DND-41 (cell line): ENCODE measurements around the gene LRRC8E.

Experiments used
- EZH2 ChIP-seq: IDR thresholded peaks from 3 replicates; pipeline ENCODE4 v1.6.1; 2012; ENCODE audit warnings: borderline replicate concordance, low read depth, mild to moderate bottlenecking, moderate library complexity, low read length, inconsistent platforms; ENCODE audit not compliant: severe bottlenecking
- TF ChIP-seq, protein P1 (sequence below): IDR thresholded peaks from 2 replicates; pipeline ENCODE4 v1.5.1; 2012; ENCODE audit warnings: borderline replicate concordance, low read length, moderate library complexity, mild to moderate bottlenecking; ENCODE audit not compliant: poor library complexity, severe bottlenecking; ENCODE audit errors: extremely low read depth

DNA sequence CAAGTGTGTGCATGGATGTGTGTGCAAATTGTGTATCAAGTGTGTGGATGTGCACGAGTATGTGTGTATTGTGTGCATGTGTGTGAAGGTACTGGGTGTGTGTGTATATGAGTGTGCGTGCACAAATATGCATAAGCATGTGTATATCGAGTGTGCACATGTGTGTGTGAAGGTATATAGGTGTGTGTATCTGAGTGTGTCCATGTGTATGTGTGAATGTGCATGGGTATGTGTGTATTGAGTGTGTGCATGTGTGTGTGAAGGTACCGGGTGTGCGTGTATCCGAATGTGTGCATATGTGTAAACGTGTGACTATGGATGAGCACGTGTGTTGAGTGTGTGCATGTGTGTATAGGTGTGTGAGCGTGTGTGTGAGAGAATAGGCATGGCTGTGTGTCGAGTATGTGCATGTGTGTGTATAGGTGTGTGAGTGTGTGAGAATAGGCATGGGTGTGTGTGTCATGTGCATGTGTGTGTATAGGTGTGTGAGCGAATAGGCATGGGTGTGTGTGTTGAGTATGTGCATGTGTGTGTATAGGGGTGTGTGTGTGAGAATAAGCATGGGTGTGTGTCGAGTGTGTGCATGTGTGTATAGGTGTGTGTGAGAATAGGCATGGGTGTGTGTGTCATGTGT, 45.5 kb upstream of the LRRC8E start:
- TF ChIP-seq, protein P1, sequence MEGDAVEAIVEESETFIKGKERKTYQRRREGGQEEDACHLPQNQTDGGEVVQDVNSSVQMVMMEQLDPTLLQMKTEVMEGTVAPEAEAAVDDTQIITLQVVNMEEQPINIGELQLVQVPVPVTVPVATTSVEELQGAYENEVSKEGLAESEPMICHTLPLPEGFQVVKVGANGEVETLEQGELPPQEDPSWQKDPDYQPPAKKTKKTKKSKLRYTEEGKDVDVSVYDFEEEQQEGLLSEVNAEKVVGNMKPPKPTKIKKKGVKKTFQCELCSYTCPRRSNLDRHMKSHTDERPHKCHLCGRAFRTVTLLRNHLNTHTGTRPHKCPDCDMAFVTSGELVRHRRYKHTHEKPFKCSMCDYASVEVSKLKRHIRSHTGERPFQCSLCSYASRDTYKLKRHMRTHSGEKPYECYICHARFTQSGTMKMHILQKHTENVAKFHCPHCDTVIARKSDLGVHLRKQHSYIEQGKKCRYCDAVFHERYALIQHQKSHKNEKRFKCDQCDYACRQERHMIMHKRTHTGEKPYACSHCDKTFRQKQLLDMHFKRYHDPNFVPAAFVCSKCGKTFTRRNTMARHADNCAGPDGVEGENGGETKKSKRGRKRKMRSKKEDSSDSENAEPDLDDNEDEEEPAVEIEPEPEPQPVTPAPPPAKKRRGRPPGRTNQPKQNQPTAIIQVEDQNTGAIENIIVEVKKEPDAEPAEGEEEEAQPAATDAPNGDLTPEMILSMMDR = no peak
- TF ChIP-seq EZH2 = no peak
